Ovary (tissue), 9 donors: ENCODE measurements around the gene MRPL18. TPM values are rescaled to one million over a fixed set of nuclear protein-coding genes. Genes with fewer than 3 reads are reported as not detected.

Source experiments
- DNase-seq, 5 donors: peaks; one replicate each; pipeline ENCODE4 v3.0.0-alpha.2; 2019 to 2020
- H3K27ac ChIP-seq, 2 donors: fragments of 200-600 bp; one replicate each; pipeline versions ENCODE4 v1.5.1 to v1.8.0; 2019 to 2022
- H3K27me3 ChIP-seq: fragments of 200-600 bp; one replicate; pipeline ENCODE4 v1.8.0; 2022
- H3K36me3 ChIP-seq: fragments of 200-600 bp; sonication (generic); one replicate; pipeline ENCODE4 v1.5.1; 2019
- H3K4me1 ChIP-seq: one replicate; pipeline ENCODE4 v1.8.1; 2013; ENCODE audit warnings: mild to moderate bottlenecking, moderate library complexity; ENCODE audit not compliant: insufficient read depth
- H3K4me3 ChIP-seq: fragments of 200-600 bp; sonication (generic); one replicate; pipeline ENCODE4 v1.5.1; 2017
- H3K9me3 ChIP-seq, 2 donors: fragments of 200-600 bp in 1 of 2; sonication (generic) in 1 of 2; one replicate each; pipeline versions ENCODE4 v1.5.1 to v1.8.1; 2013 to 2019; ENCODE audit warnings: mild to moderate bottlenecking in 1 of 2, moderate library complexity in 1 of 2
- CTCF ChIP-seq, 3 donors: fragments of 450-650 bp in 2 of 3; fragments of 200-600 bp in 1 of 3; IDR thresholded peaks; one replicate each; pipeline versions ENCODE4 v1.5.1 to v1.8.0; 2016 to 2022; ENCODE audit warnings: antibody characterized with exemption in 3 of 3, mild to moderate bottlenecking in 1 of 3
- EP300 ChIP-seq: sonication (generic); formaldehyde crosslinking; IDR thresholded peaks from one replicate; pipeline ENCODE4 v1.6.1; 2017; ENCODE audit warnings: antibody characterized with exemption
- POLR2A ChIP-seq: fragments of 450-650 bp; IDR thresholded peaks from one replicate; pipeline ENCODE4 v1.6.1; 2017; ENCODE audit warnings: antibody characterized with exemption, mild to moderate bottlenecking, moderate library complexity
- WGBS, 3 donors: extraction: QIAGEN DNeasy Blood & Tissue Kit in 1 of 3; methylation state at CpG; one replicate each; pipeline versions ENCODE4 v1.1.5 to v1.1.7; 2013 to 2017; 5-methylcytosine and 5-hydroxymethylcytosine counted together
- intact Hi-C, 4 donors: fragments of 100-400 bp; cut with DNase I; formaldehyde crosslinking; loops; one replicate each; pipeline versions ENCODE4 v1.11.0 to v1.15.1; 2022 to 2023
- polyA plus RNA-seq, 2 donors: library from polyadenylated mRNA; stranded (reverse); fragments of 200-250 nt in 1 of 2; fragments of 350-450 nt in 1 of 2; fragmentation: Illumina TruSeq in 1 of 2; extraction: RNeasy Lipid Tissue Mini Kit (QIAGEN cat#74804) in 1 of 2; gene quantifications; one replicate each; pipeline ENCODE4 v1.2.3, GENCODE V29; 2013 to 2014
- total RNA-seq, 7 donors: library from RNA; depleted of rRNA in 2 of 7; stranded (reverse); fragments of >200 nt in 2 of 7; fragmentation: NEBNext Ultra II Directional in 3 of 7; extraction: Animal tissue kit (Norgen Biotek cat#: 25700) in 3 of 7; gene quantifications; one replicate each; pipeline versions ENCODE4 v1.1.0 to v1.2.4, GENCODE V29; 2016 to 2023
- donor health status: DM: no; HTN: no; CAD: no; lungs with moderate emphysema.
- donor health status: DM: no; HTN: no; CAD: no.
- donor health status: Bipolar disorder and iron deficiency.
- donor health status: DM: yes; HTN: yes; CAD: no.
- donor health status: DM: no; HTN: no; CAD: no.
- donor health status: DM: yes; HTN: yes; CAD: no.

MRPL18 gene
- total and polyA plus RNA-seq, 9 donors = 51.0 to 112 (median 57.5) TPM

GRCh38 chr6:159804504-159804903 is 14.2 kb downstream of the MRPL18 start:
- intact Hi-C loops = no loop called here
- Histone ChIP-seq H3K4me3 (no peak overlapping the region), H3K27ac (no peak overlapping the region), H3K4me1 (no peaks in the 10 kb centered on the region), H3K27me3 (no peaks in the 10 kb centered on the region), H3K36me3 (no peaks in the 10 kb centered on the region), H3K9me3 (no peaks in the 10 kb centered on the region)
- TF ChIP-seq POLR2A (no peak), CTCF (IDR thresholded peaks at IDR 0.05) (no peak), EP300 (no peak)
- 81 to 86% (median 81%) methylated on average over 10 of the region's 10 CpGs for WGBS, 3 donors
- no peak for DNase-seq

DNA sequence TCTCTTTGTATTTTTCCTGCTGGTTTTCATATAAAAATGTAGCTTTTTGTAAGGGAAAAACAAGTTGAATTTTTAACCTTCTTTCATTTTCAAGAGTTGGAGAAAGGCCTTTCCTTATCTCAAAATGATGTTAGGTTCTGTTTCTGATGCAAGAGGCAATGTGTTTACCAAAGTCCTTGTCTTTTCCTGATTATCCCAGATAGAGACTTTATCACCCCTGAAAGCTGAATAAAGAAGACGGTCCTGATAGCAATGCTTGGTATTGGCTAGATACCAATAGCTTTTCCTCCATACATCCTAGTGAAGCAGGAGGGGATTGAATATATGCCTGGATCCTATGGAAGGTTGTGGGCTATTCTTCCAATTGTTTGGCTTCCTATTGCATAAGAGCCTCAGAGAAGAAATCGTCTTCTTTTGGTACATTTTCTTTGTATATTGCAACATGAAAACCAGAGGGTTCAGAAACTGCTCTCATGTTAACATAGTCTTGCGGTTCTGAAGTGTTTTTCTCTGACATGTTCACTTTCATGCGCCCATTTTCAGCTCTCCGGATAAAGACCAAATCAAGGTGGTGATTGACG is 15.3 kb downstream of the MRPL18 start:
- WGBS, 3 donors = 90 to 93% (median 91%) methylated on average over 6 of the region's 6 CpGs
- no peaks in the 10 kb centered on the region for H3K36me3 ChIP-seq

GRCh38 chr6:159806021-159806458 is 15.8 kb downstream of the MRPL18 start:
- Histone ChIP-seq H3K36me3 (no peaks in the 10 kb centered on the region), H3K4me1 (no peaks in the 10 kb centered on the region), H3K4me3 (no peak overlapping the region), H3K27ac (no peak overlapping the region), H3K27me3 (no peaks in the 10 kb centered on the region), H3K9me3 (no peaks in the 10 kb centered on the region)
- no peak for TF ChIP-seq CTCF (IDR thresholded peaks at IDR 0.05)
- no peak for TF ChIP-seq POLR2A
- no peak for TF ChIP-seq EP300
- DNase-seq = no peak
- intact Hi-C loops = no loop called here
- 91 to 95% (median 93%) methylated on average over 9 of the region's 9 CpGs for whole genome bisulfite sequencing, 3 donors

More for the DNA sequence above, 15.3 kb downstream of the MRPL18 start:
- no peak for DNase-seq
- no peaks in the 10 kb centered on the region for H3K4me1 ChIP-seq
- no peaks in the 10 kb centered on the region for H3K27me3 ChIP-seq
- intact Hi-C loops = no loop called here
- H3K27ac ChIP-seq = no peak overlapping the region
- TF ChIP-seq POLR2A (no peak), EP300 (no peak), CTCF (IDR thresholded peaks at IDR 0.05) (no peak)
- no peak overlapping the region for H3K4me3 ChIP-seq
- H3K9me3 ChIP-seq = no peaks in the 10 kb centered on the region

DNA sequence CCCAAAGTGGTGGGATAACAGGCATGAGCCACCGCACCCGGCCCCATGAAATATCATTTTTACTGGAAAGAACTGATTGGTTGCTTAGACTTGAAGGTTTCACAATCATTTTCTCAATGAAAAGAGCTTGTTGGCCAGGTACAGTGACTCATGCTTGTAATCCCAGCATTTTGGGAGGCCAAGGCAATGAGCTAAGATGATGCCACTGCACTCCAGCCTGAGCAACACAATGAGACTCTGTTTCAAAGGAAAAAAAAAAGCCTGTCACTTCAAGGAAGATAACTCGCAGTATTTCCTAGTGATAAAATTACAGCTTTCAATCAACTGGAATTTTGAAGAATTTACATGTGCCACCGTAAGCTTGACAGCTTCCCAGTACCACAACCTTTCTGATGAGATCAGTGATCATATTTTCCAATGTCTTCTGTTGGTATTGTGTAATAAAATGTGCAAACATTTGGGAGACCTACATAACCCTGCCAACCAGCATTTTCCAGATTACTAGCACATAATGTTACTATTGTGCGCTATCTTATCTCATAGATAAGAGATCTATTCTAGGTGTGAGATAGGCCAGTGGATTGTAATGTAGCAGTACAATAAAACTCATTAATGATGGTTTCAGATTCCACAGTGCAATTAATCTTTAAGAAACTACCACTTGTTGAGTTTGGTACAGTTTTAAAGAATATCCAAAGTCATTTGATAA is 17.0 kb downstream of the MRPL18 start:
- H3K4me3 ChIP-seq = no peak overlapping the region

More for the DNA sequence above, 17.0 kb downstream of the MRPL18 start:
- Histone ChIP-seq H3K36me3 (no peaks in the 10 kb centered on the region), H3K9me3 (no peaks in the 10 kb centered on the region), H3K27ac (no peak overlapping the region), H3K4me1 (no peaks in the 10 kb centered on the region), H3K27me3 (no peaks in the 10 kb centered on the region)
- intact Hi-C loops = no loop called here
- 93 to 94% (median 94%) methylated on average over 5 of the region's 5 CpGs for WGBS, 3 donors
- no peak for TF ChIP-seq CTCF (IDR thresholded peaks at IDR 0.05)
- no peak for TF ChIP-seq EP300
- TF ChIP-seq POLR2A = no peak
- DNase-seq = no peak
